Gastroesophageal sphincter (tissue), 3 donors: ENCODE measurements around the gene DCDC2.
"Not testable (repeated sequence)": the region's sequence is repeated elsewhere in the genome, so short reads cannot be mapped to it uniquely, and the experiment has no call there.

Experiments
- CTCF ChIP-seq, 4 experiments: fragments of 200-600 bp in 2 of 4; fragments of 450-650 bp in 2 of 4; sonication (generic) in 1 of 4; IDR thresholded peaks; one replicate each; pipeline ENCODE4 v1.5.1; 2017 to 2019; ENCODE audit warnings: antibody characterized with exemption in 4 of 4, mild to moderate bottlenecking in 2 of 4, moderate library complexity in 2 of 4
- EP300 ChIP-seq: sonication (generic); formaldehyde crosslinking; IDR thresholded peaks from one replicate; pipeline ENCODE4 v1.6.1; 2017; ENCODE audit warnings: antibody characterized with exemption, mild to moderate bottlenecking
- POLR2AphosphoS5 ChIP-seq: sonication (generic); formaldehyde crosslinking; IDR thresholded peaks from one replicate; pipeline ENCODE4 v1.6.1; 2017; ENCODE audit warnings: antibody characterized with exemption

GRCh38 chr6:24311775-24312174 lies 46.1 kb downstream of the DCDC2 start:
- TF ChIP-seq CTCF (IDR thresholded peaks at IDR 0.05); EP300; POLR2AphosphoS5: not testable (repeated sequence)
